Keratinocyte (primary cell): ENCODE data around the gene CLEC19A. TPM values are rescaled to one million over a fixed set of nuclear protein-coding genes. Genes with fewer than 3 reads are reported as not detected.

ENCODE experiments used
- DNase-seq: peaks from one replicate; pipeline ENCODE4 v3.0.0-alpha.2; 2011; ENCODE audit warnings: low read depth, missing footprints, low spot score
- FAIRE-seq: peaks from 2 replicates; lab custom pipeline; 2011; peaks lifted over from hg19 to GRCh38; lab: Jason Lieb, UNC
- H2AFZ ChIP-seq: 2 replicates; pipeline ENCODE4 v1.6.0; 2012; ENCODE audit warnings: low read length, control low read depth, inconsistent platforms; ENCODE audit not compliant: control insufficient read depth
- H3K27ac ChIP-seq: 2 replicates; pipeline ENCODE4 v1.5.1; 2011; ENCODE audit warnings: low read length; ENCODE audit not compliant: control insufficient read depth, insufficient read depth
- H3K27me3 ChIP-seq: 3 replicates; pipeline ENCODE4 v1.6.0; 2011; ENCODE audit warnings: low read length; ENCODE audit not compliant: control insufficient read depth, insufficient read depth; ENCODE audit errors: extremely low read depth
- H3K36me3 ChIP-seq, 2 experiments: 2 replicates in 1 of 2; 3 replicates in 1 of 2; pipeline ENCODE4 v1.5.1; 2011; ENCODE audit warnings: low read length in 2 of 2, mild to moderate bottlenecking in 1 of 2; ENCODE audit not compliant: control insufficient read depth in 2 of 2, insufficient read depth in 2 of 2; ENCODE audit errors: extremely low read depth in 1 of 2
- H3K4me1 ChIP-seq: 3 replicates; pipeline ENCODE4 v1.5.1; 2011; ENCODE audit warnings: low read length; ENCODE audit not compliant: control insufficient read depth, insufficient read depth; ENCODE audit errors: extremely low read depth
- H3K4me2 ChIP-seq: 3 replicates; pipeline ENCODE4 v1.6.0; 2011; ENCODE audit warnings: low read depth, low read length; ENCODE audit not compliant: control insufficient read depth, insufficient read depth; ENCODE audit errors: extremely low read depth
- H3K4me3 ChIP-seq, 3 experiments: fragments of 200-600 bp in 1 of 3; sonication (generic) in 1 of 3; 2 replicates in 2 of 3; 3 replicates in 1 of 3; pipeline ENCODE4 v1.5.1; 2011 to 2016; ENCODE audit warnings: low read length in 3 of 3, mild to moderate bottlenecking in 3 of 3, control low read depth in 2 of 3, inconsistent platforms in 1 of 3, low read depth in 1 of 3, mixed read lengths in 1 of 3, mixed run types in 1 of 3, moderate library complexity in 1 of 3; ENCODE audit not compliant: control insufficient read depth in 2 of 3, insufficient read depth in 2 of 3; ENCODE audit errors: extremely low read depth in 1 of 3
- H3K79me2 ChIP-seq: 2 replicates; pipeline ENCODE4 v1.6.0; 2012; ENCODE audit warnings: low read length; ENCODE audit not compliant: control insufficient read depth, insufficient read depth
- H3K9ac ChIP-seq: 3 replicates; pipeline ENCODE4 v1.6.0; 2011; ENCODE audit warnings: low read length; ENCODE audit not compliant: control insufficient read depth, insufficient read depth; ENCODE audit errors: extremely low read depth
- H3K9me1 ChIP-seq: 3 replicates; pipeline ENCODE4 v1.6.0; 2011; ENCODE audit warnings: low read length; ENCODE audit not compliant: control insufficient read depth, insufficient read depth; ENCODE audit errors: extremely low read depth
- H3K9me3 ChIP-seq: 2 replicates; pipeline ENCODE4 v1.5.1; 2012; ENCODE audit warnings: low read depth, low read length; ENCODE audit not compliant: control insufficient read depth
- H4K20me1 ChIP-seq: 3 replicates; pipeline ENCODE4 v1.6.0; 2011; ENCODE audit warnings: low read length; ENCODE audit not compliant: control insufficient read depth, insufficient read depth; ENCODE audit errors: extremely low read depth
- CTCF ChIP-seq, 3 experiments: IDR thresholded peaks in 1 of 3; conservative IDR thresholded peaks in 1 of 3; optimal IDR thresholded peaks in 1 of 3; 2 replicates in 2 of 3; 3 replicates in 1 of 3; pipeline versions ENCODE3 to v1.5.1; 2011; ENCODE audit warnings: low read length in 3 of 3, mild to moderate bottlenecking in 3 of 3, moderate library complexity in 2 of 3, control low read depth in 1 of 3, inconsistent platforms in 1 of 3; ENCODE audit not compliant: insufficient read depth in 2 of 3; ENCODE audit errors: extremely low read depth in 1 of 3
- EZH2 ChIP-seq: IDR thresholded peaks from one replicate; pipeline ENCODE4 v1.6.1; 2012; ENCODE audit warnings: inconsistent platforms, mild to moderate bottlenecking, low read length, moderate library complexity
- dilution Hi-C: fragments of 300-500 bp; cut with MboI; formaldehyde crosslinking; loops from one replicate; pipeline ENCODE4 v1.7.0; 2020; ENCODE audit warnings: low sequenced_read_pairs; ENCODE audit not compliant: extremely low pct_ligation_motif_present
- polyA plus RNA-seq, 5 experiments: library from polyadenylated mRNA; depleted of rRNA in 3 of 5; stranded (reverse) in 3 of 5; stranded (forward) in 1 of 5; unstranded in 1 of 5; fragments of >200 nt; gene quantifications; 1 replicate in 1 of 5; 2 replicates in 3 of 5; 3 replicates in 1 of 5; pipeline versions ENCODE4 v1.2.1 to v1.2.3, GENCODE V29; 2011 to 2012; ENCODE audit warnings: missing spikeins in 2 of 5, low read depth in 1 of 5, low replicate concordance in 1 of 5

CLEC19A gene
- polyA plus RNA-seq, 1 donor (not counting 4 experiments of a cell fraction or from before 2014, with no cell fraction given): not detected

DNA sequence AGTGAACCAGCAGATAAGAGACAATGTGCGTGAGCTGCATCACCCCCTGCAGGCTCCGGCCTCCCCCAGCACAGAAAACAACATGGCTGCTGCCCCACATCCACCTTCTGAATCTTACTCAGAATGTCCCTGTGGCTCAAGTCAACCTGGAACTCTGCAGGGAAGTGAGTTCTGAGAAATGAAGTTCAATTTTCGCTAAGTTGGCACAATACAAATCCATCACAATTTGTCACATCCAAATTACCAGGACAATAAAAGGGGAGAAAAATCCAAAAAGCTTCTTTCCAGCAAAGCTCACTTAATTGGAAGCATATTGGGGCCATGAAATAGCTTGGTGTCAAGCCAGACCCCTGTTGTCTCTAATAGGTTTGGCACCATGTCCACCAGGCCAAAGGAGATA, 38.1 kb downstream of the CLEC19A start:
- Histone ChIP-seq H3K4me1 (no peaks in the 10 kb centered on the region), H2AFZ (no peak overlapping the region), H3K27me3 (no peaks in the 10 kb centered on the region), H3K9me1 (no peaks in the 10 kb centered on the region), H3K79me2 (no peaks in the 10 kb centered on the region), H3K27ac (no peak overlapping the region), H3K9ac (no peak overlapping the region), H3K4me2 (no peak overlapping the region), H3K9me3 (no peaks in the 10 kb centered on the region), H3K36me3 (no peaks in the 10 kb centered on the region), H4K20me1 (no peaks in the 10 kb centered on the region), H3K4me3 (no peak overlapping the region)
- FAIRE-seq (no peak), DNase-seq (no peak)
- TF ChIP-seq CTCF (optimal IDR thresholded peaks at IDR 0.05 in 1 of 3, IDR thresholded peaks at IDR 0.05 in 1 of 3, conservative IDR thresholded peaks at IDR 0.05 in 1 of 3; ENCODE audit: extremely low read depth in 1 of 3, insufficient read depth in 2 of 3, low read length in 3 of 3): no peak
- TF ChIP-seq EZH2: no peak
- dilution Hi-C loops: loop anchor here (5.0 kb wide), 1 partner anchor 86 kb away; no protein-coding TSS in a partner anchor

GRCh38 chr16:19328364-19328763, 42.8 kb downstream of the CLEC19A start:
- no peaks in the 10 kb centered on the region for H3K9me1 ChIP-seq
- no peak overlapping the region for H2AFZ ChIP-seq
- H4K20me1 ChIP-seq: no peaks in the 10 kb centered on the region
- DNase-seq: no peak
- peaks cover 5% of the 10 kb centered on the region for H3K4me1 ChIP-seq
- H3K4me3 ChIP-seq: no peak overlapping the region
- dilution Hi-C loops: no loop called here
- TF ChIP-seq EZH2 (no peak), CTCF (optimal IDR thresholded peaks at IDR 0.05 in 1 of 3, IDR thresholded peaks at IDR 0.05 in 1 of 3, conservative IDR thresholded peaks at IDR 0.05 in 1 of 3; ENCODE audit: extremely low read depth in 1 of 3, insufficient read depth in 2 of 3, low read length in 3 of 3) (no peak)
- no peak overlapping the region for H3K9ac ChIP-seq
- H3K27me3 ChIP-seq: no peaks in the 10 kb centered on the region
- no peak overlapping the region for H3K27ac ChIP-seq
- H3K4me2 ChIP-seq: no peak overlapping the region
- no peaks in the 10 kb centered on the region for H3K9me3 ChIP-seq
- H3K79me2 ChIP-seq: no peaks in the 10 kb centered on the region
- H3K36me3 ChIP-seq: no peaks in the 10 kb centered on the region
- FAIRE-seq: no peak
